OCI-LY7 (cell line): ENCODE measurements around the gene RBM38. TPM values are rescaled to one million over a fixed set of nuclear protein-coding genes. Genes with fewer than 3 reads are reported as not detected.

Experiments
- BruUV-seq: library from RNA; stranded (reverse); fragments of 400-500 nt; replicated peaks from 2 replicates; lab custom pipeline; 2021; lab: Mats Ljungman, UMichigan
- CTCF ChIA-PET: fragments of 300-600 bp; sonication (Branson Sonifier 250); formaldehyde crosslinking; loops from one replicate; lab custom pipeline; 2022; ENCODE audit warnings: antibody characterized with exemption; ENCODE audit not compliant: unreplicated experiment; lab: Charles Lee
- POLR2A ChIA-PET: fragments of 300-600 bp; sonication (Branson Sonifier 250); formaldehyde crosslinking; loops from one replicate; lab custom pipeline; 2022; ENCODE audit warnings: antibody characterized with exemption; lab: Charles Lee
- DNase-seq: peaks from one replicate; pipeline ENCODE4 v3.0.0-alpha.2; 2015; ENCODE audit warnings: low spot score
- H2AFZ ChIP-seq: fragments of 200-600 bp; sonication (generic), shearing (Covaris generic); 2 replicates; pipeline ENCODE4 v1.6.1; 2014; ENCODE audit warnings: mild to moderate bottlenecking, antibody characterized with exemption, low read length, moderate library complexity
- H3K27ac ChIP-seq: fragments of 200-600 bp; sonication (generic); 2 replicates; pipeline ENCODE4 v1.5.1; 2014; ENCODE audit warnings: mixed run types, low read depth, mild to moderate bottlenecking, moderate library complexity, low read length, inconsistent platforms; ENCODE audit not compliant: poor library complexity, severe bottlenecking
- H3K36me3 ChIP-seq: fragments of 200-600 bp; sonication (generic); 2 replicates; pipeline ENCODE4 v1.6.1; 2014; ENCODE audit warnings: mild to moderate bottlenecking, antibody characterized with exemption, low read length, moderate library complexity, mixed read lengths; ENCODE audit not compliant: insufficient read depth
- H3K4me1 ChIP-seq: fragments of 200-600 bp; sonication (generic); 2 replicates; pipeline ENCODE4 v1.5.1; 2014; ENCODE audit warnings: mild to moderate bottlenecking, low read length; ENCODE audit not compliant: insufficient read depth, poor library complexity, severe bottlenecking
- H3K4me2 ChIP-seq: fragments of 200-600 bp; sonication (generic); 2 replicates; pipeline ENCODE4 v1.6.1; 2014; ENCODE audit warnings: mild to moderate bottlenecking, low read length
- H3K4me3 ChIP-seq: fragments of 200-600 bp; sonication (generic); 2 replicates; pipeline ENCODE4 v1.5.1; 2014; ENCODE audit warnings: mild to moderate bottlenecking, low read depth, low read length; ENCODE audit not compliant: poor library complexity, severe bottlenecking
- H3K79me2 ChIP-seq: fragments of 200-600 bp; sonication (generic); 2 replicates; pipeline ENCODE4 v1.6.1; 2016; ENCODE audit warnings: low read depth, mild to moderate bottlenecking, low read length, moderate library complexity, mixed read lengths; ENCODE audit not compliant: insufficient read depth
- H3K9me2 ChIP-seq: fragments of 200-600 bp; sonication (generic); 2 replicates; pipeline ENCODE4 v1.6.1; 2016; ENCODE audit warnings: mild to moderate bottlenecking, low read length, mixed read lengths; ENCODE audit not compliant: insufficient read depth
- H3K9me3 ChIP-seq: fragments of 200-600 bp; sonication (generic); 2 replicates; pipeline ENCODE4 v1.6.1; 2014; ENCODE audit warnings: mild to moderate bottlenecking, mixed run types, low read length, mixed read lengths
- H4K20me1 ChIP-seq: fragments of 200-600 bp; sonication (generic); 2 replicates; pipeline ENCODE4 v1.6.1; 2014; ENCODE audit warnings: mild to moderate bottlenecking, antibody characterized with exemption, low read length, moderate library complexity, mixed read lengths; ENCODE audit not compliant: insufficient read depth
- EZH2phosphoT487 ChIP-seq: fragments of 200-600 bp; sonication (generic); IDR thresholded peaks from 2 replicates; pipeline ENCODE4 v1.6.1; 2018; ENCODE audit warnings: low read depth, borderline replicate concordance, mild to moderate bottlenecking, mixed run types, antibody characterized with exemption, low read length, moderate library complexity, mixed read lengths
- intact Hi-C: fragments of 100-400 bp; cut with micrococcal nuclease; formaldehyde crosslinking; loops from one replicate; pipeline ENCODE4 v1.10.0; 2022; ENCODE audit not compliant: unreplicated experiment
- total RNA-seq, 2 experiments: library from RNA; depleted of rRNA in 1 of 2; stranded (reverse); fragments of >200 nt in 1 of 2; shearing (Covaris generic) in 1 of 2; gene quantifications; 2 replicates each; pipeline ENCODE4 v1.2.3, GENCODE V29; 2014 to 2022
- TF ChIP-seq, protein P1 (sequence below): fragments of 200-600 bp; sonication (generic); conservative IDR thresholded peaks from 2 replicates; pipeline ENCODE4 v1.5.1; 2014; ENCODE audit warnings: mild to moderate bottlenecking, antibody characterized with exemption, low read length, moderate library complexity, mixed read lengths

Gene RBM38
- total RNA-seq, 2 experiments from 2014 or later, result 119 to 174 TPM

DNA sequence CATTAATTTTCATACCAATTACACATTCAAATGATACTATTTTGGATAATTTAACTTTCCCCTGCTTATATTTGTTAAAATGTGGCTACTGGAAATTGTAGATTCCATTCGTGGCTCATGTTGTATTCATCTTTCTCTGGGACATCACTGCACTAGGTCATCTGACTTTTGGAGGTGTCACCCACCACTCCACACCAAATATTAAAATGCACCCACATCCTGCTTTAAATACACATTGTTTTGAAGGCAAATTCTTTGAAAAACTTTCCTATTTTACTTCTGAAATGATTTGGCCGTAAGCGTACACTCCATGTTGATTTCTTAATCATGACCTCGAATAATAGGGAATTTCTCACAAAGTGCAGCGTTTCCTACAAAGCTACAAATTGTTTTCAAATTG lies 8.7 kb upstream of the RBM38 start:
- no TSS peak for BruUV-seq
- no peak for DNase-seq
- TF ChIP-seq EZH2phosphoT487, result no peak
- TF ChIP-seq, protein P1, sequence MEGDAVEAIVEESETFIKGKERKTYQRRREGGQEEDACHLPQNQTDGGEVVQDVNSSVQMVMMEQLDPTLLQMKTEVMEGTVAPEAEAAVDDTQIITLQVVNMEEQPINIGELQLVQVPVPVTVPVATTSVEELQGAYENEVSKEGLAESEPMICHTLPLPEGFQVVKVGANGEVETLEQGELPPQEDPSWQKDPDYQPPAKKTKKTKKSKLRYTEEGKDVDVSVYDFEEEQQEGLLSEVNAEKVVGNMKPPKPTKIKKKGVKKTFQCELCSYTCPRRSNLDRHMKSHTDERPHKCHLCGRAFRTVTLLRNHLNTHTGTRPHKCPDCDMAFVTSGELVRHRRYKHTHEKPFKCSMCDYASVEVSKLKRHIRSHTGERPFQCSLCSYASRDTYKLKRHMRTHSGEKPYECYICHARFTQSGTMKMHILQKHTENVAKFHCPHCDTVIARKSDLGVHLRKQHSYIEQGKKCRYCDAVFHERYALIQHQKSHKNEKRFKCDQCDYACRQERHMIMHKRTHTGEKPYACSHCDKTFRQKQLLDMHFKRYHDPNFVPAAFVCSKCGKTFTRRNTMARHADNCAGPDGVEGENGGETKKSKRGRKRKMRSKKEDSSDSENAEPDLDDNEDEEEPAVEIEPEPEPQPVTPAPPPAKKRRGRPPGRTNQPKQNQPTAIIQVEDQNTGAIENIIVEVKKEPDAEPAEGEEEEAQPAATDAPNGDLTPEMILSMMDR, result no peak
- H3K79me2 ChIP-seq, result no peaks in the 10 kb centered on the region
- peak overlapping the region; percentile 5 for H3K27ac ChIP-seq
- peaks cover 29% of the 10 kb centered on the region for H3K4me1 ChIP-seq
- H3K9me2 ChIP-seq, result no peaks in the 10 kb centered on the region
- H3K9me3 ChIP-seq, result no peaks in the 10 kb centered on the region
- ChIA-PET POLR2A (interaction anchor here (0.6 kb wide), 1 partner anchor 111 kb away, joined by 3 read pairs; no protein-coding TSS in a partner anchor), CTCF (no interaction called here)
- H3K4me2 ChIP-seq, result peak overlapping the region; percentile 25; the same call in 1 of the 2 replicates
- H2AFZ ChIP-seq, result no peak overlapping the region; the same call in 1 of the 2 replicates
- peaks cover 55% of the 10 kb centered on the region for H3K36me3 ChIP-seq
- H4K20me1 ChIP-seq, result no peaks in the 10 kb centered on the region
- H3K4me3 ChIP-seq, result no peak overlapping the region
- intact Hi-C loops, result no loop called here

DNA sequence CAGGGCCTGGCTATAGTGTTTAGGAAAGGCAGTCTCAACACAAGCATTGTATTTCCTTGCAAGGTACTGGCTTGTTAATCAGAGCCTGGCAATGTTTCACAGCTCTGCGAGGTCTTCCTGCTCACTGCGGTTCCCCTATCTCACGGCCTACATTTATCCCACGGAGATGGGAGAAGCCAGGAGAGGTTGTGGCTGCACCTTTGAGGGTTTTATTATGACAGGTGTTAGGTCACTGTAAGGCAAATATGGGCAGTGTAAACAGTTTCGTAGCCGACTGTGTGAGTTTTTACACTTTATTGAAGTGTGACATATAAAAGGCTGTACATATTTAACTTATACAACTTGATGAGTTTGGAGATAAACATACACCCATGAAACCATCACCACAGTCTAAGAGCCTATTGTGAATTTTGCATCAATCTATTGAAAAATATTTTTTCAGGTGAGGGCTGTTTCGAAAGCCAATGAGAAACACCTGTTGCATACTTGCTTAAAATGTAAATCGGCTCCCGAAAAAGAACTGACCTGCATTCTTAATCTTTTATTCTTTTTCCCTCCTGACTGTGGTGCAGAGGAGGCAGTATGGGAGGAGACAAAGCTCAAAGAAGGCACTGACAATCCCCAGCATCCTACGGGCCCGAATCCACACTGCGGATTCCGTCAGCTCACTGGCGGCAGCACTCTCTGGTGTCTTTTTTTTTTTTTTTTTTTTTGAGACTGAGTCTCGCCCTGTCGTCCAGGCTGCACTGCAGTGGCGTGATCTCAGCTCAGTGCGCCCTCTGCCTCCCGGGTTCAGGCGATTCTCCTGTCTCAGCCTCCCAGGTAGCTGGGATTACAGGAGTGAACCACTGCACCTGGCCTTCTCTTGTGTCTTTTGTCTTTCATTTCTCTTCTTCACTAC lies 7.5 kb upstream of the RBM38 start:
- Histone ChIP-seq H3K4me1 (peaks cover 34% of the 10 kb centered on the region), H3K9me2 (no peaks in the 10 kb centered on the region), H3K36me3 (peaks cover 43% of the 10 kb centered on the region), H3K9me3 (no peaks in the 10 kb centered on the region), H3K27ac (peak overlapping the region; percentile 18), H4K20me1 (no peaks in the 10 kb centered on the region), H2AFZ (no peak overlapping the region; the same call in 1 of the 2 replicates), H3K79me2 (no peaks in the 10 kb centered on the region), H3K4me2 (peak overlapping the region; percentile 53), H3K4me3 (peak overlapping the region; percentile 12)
- BruUV-seq, result no TSS peak
- no peak for TF ChIP-seq EZH2phosphoT487
- TF ChIP-seq, protein P1, result peak; percentile 64; the same call in 1 of the 2 replicates
- intact Hi-C loops, result no loop called here
- DNase-seq, result peak; percentile 58
- ChIA-PET CTCF (interaction anchor here (0.5 to 1.0 kb wide), 5 partner anchors 52 to 332 kb away, joined by 3 to 7 read pairs (median 3); no protein-coding TSS in a partner anchor), POLR2A (interaction anchor here (0.7 to 1.0 kb wide), 3 partner anchors 41 to 121 kb away, joined by 3 to 4 read pairs (median 4); no protein-coding TSS in a partner anchor)
